NCI-H510A treated with DMSO at 0.1 percent for 48 hours (cell line): ENCODE data around the gene SPTBN4.
A peak's percentile ranks its signal among the peaks of the same experiment; 100 is the strongest.
"Not testable (repeated sequence)": the region's sequence is repeated elsewhere in the genome, so short reads cannot be mapped to it uniquely, and the experiment has no call there.

Experiments
- DNase-seq: peaks from one replicate; lab custom pipeline; 2025; lab: John Stamatoyannopoulos, UW

Gene SPTBN4

GRCh38 chr19:40465025-40465556, 1.7 kb upstream of the SPTBN4 start:
- DNase-seq = peak; percentile 50

DNA sequence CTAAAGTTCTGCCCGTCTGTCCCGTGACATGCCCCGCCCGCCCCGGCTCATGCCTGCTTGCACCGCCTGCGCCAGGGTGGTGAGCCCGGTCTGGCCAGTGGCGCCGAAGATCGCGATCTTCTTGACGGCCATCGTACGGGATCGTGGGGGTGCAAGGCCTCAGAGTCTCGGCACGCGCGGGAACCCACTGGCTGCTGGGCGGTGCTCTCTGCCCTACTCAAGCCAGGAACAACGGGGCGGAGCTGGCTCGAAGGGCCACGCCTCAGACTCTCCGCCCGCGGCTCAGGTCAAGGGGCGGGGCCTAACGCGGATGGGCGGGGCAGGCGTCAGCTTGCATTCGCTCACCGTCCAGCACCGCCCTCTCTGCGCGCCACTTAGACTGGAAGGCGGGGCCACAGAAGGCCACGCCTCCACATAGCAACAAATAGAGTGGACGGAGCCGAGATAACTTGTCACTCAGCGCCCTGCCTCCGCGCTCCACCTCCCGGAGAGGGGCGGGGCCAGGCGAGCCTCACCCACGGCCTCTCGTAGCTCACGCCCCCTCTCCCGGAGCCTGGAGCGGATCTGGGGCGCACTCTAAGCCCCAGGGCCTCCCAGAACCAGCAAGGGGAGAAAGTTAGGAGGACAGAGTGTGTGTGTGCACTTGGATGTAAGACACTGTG, 1.1 kb upstream of the SPTBN4 start, which contains the start of gene BLVRB:
TSS of gene BLVRB (minus strand) at position 189 of the 662 bp plus-strand sequence. CDS start at position 132, 57 bp downstream.
- peak; percentile 95 for DNase-seq

- no peak for DNase-seq
Observed at GRCh38 chr19:40466219-40466984, 399 bp upstream of the SPTBN4 start.

DNA sequence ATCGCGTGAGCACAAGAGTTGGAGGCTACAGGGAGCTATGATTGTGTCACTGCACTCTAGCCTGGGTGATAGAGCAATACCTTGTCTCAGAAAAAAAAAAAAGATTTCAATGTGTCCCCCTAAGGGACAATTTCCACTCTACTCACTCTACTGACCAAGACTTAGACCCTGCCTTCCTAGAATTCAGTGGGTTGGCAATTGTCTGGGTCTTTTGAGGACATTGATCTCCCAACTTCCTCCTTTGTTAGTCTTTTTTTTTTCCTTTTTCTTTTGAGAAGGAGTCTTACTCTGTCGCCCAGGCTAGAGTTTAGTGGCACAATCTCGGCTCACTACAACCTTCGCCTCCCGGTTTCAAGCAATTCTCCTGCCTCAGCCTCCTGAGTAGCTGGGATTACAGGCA, 2.2 kb downstream of the SPTBN4 start:
- DNase-seq = no peak

DNA sequence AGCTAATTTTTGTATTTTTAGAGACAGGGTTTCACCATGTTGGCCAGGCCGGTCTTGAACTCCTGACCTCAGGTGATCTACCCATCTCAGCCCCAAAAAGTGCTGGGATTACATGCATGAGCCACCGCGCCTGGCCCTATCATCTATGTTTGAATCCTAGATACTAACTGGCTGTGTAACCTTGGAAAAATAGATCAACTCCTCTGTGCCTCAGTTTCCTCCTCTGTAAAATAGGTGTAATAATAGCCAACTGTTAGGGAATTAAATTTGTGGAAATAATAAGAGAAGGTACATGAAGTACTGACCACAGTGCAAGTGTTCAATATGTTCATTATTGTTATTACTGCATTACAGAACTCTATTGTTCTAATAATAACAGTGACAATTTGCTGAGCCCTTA, 4.3 kb downstream of the SPTBN4 start:
- no peak for DNase-seq

DNA sequence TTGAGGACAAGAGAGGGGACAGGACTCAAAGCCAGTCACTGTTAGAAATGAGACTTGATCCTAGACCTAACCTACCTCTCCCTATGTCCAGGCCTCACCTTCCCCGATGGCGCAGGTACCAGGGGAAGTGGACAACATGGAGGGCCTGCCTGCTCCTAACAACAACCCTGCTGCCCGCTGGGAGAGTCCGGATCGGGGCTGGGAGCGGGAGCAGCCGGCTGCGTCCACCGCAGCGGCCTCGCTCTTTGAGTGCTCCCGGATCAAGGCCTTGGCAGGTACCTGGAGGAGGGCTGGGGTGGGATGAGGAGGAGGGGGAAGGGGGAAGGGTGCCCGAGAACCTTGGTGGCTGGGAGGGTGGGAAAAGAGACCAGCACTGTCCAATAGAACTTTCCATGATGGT, 5.7 kb downstream of the SPTBN4 start:
- DNase-seq = no peak

GRCh38 chr19:40474737-40475136, 7.9 kb downstream of the SPTBN4 start:
- DNase-seq = no peak

GRCh38 chr19:40475878-40476644, 9.3 kb downstream of the SPTBN4 start:
- DNase-seq = not testable (repeated sequence)

DNA sequence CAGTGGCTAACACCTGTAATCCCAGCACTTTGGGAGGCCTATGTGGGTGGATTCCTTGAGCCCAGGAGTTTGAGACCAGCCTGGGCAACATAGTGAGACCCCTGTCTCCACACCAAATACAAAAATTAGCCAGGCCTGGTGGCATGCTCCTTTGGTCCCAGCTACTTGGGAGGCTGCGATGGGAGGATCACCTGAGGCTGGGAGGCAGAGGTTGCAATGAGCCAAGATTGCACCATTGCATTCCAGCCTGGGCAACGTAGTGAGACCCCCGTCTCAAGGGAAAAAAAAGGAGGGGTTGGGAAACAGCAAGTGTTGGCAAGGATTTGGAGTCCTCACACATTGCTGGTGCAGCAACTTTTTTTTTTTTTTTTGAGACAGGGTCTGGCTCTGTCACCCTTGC, 19.2 kb downstream of the SPTBN4 start:
- no peak for DNase-seq

DNA sequence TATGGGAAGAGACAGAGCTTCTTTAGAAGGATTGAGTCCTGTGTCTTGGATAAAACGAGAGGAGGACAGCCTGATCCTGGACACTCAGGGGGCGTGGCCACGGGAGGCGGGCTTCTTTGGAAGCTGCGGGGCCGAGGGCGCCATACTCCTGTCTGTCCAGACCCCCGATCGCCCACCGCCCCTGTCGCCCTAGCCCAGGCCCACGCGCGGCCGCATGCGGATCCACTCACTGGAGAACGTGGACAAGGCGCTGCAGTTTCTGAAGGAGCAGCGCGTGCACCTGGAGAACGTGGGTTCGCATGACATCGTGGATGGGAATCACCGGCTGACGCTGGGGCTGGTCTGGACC, 23.1 kb downstream of the SPTBN4 start:
- no peak for DNase-seq

DNA sequence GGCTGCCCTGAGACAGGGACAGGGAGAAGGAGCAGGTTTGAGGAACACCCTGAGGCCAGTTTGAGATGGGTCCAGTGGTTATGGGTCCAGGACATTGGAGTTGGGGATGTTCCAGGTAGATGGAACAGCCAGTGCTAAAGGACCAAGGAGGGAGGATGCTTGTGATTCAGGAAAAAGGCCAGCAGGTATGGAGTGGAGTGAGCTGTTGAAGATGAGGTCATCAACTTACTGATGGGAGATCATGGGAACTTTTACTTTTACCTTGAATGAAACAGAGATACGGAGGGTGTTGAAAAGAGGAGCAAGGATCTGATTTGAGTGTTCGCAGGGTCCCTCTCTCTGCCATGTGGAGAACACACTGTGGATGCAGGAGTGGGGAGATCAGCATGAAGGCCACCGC, 25.5 kb downstream of the SPTBN4 start:
- no peak for DNase-seq

- DNase-seq = no peak
Observed at GRCh38 chr19:40493778-40494177, 27.0 kb downstream of the SPTBN4 start.

DNA sequence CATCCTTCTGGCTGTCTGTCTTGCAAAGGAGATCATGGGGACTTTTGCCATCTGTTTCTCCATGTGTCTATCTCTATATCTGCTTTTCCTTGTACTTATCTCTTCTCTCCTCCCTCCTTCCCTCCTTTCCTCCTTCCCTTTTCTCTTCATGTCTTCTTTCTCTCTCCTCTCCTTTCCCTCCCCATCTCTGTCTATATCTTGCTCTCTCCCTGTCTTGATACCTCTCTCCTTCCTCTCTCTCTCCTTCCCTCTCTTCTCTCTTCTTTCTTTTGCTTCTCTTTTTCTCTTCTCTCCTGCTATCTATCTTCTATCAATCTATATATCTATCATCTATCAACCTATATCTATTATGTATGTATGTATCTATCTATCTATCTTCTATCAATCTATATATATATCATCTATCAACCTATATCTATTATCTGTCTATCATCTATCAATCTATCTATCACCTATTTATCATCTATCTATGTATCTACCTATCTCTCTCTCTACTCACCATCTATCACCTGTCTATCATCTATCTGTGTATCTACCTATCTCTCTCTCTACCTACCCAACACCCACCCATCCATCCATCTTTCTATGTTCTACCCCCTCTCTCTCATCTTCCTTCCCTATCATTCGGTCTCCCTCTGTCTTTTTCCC, 27.5 kb downstream of the SPTBN4 start:
- no peak for DNase-seq

- DNase-seq = no peak
Observed at GRCh38 chr19:40497214-40497613, 30.4 kb downstream of the SPTBN4 start.

- DNase-seq = no peak
Observed at GRCh38 chr19:40499320-40499719, 32.5 kb downstream of the SPTBN4 start.

GRCh38 chr19:40500678-40501530, 34.1 kb downstream of the SPTBN4 start:
- not testable (repeated sequence) for DNase-seq

- no peak for DNase-seq
Observed at GRCh38 chr19:40501599-40501998, 34.8 kb downstream of the SPTBN4 start.

GRCh38 chr19:40502081-40502480, 35.3 kb downstream of the SPTBN4 start:
- DNase-seq = no peak

DNA sequence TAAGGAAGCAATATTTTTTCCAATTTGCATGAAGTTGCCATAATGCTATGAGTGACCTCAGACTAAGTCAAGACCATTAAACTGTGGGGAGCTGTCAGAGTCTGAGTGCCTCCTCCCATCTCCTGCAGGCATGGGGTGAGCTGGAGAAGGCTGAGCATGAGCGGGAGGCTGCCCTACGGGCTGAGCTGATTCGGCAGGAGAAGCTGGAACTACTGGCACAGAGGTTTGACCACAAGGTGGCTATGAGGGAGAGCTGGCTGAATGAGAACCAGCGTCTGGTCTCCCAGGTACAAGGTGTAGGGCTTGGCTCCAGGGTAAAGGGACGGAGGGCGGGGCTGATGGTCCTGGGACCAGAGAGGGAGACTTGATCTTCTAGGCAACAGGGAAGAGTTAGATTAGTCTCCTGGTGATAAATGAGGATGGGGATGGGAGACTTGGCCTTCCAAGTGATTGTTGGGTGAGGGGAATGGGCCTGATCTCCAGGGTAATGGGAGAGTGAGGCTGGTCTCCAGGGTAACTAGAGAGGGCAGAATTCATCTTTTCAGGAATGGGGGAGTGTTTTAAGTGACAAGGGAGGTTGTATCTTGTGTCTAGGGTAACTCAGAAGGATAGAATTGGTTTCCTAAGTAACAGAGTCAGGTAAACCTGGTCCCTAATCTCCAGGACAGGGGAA, 36.0 kb downstream of the SPTBN4 start:
- peak; percentile 8 for DNase-seq

GRCh38 chr19:40503320-40503695, 36.5 kb downstream of the SPTBN4 start:
- DNase-seq = no peak

DNA sequence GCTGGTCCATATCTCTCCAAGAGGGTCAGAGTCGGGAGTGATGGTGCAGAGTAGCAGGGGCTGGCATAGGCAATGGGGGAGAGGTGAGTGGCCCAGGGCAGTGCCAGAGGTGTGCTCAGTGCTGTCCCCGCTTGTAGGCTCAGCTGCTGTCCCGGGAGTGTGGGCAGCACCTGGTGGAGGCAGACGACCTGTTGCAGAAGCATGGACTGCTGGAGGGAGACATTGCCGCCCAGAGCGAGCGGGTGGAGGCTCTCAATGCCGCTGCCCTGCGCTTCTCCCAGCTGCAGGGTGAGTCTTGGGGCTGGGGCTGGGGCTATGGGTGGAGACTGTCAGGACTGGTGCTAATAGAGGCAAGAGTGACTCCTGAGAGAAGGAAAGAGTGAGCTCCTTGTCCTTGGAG, 39.3 kb downstream of the SPTBN4 start:
- DNase-seq = no peak
